Fibroblast of the aortic adventitia (primary cell): ENCODE measurements around the gene PAX5. TPM values are rescaled to one million over a fixed set of nuclear protein-coding genes. Genes with fewer than 3 reads are reported as not detected.

ENCODE experiments used
- DNase-seq: peaks from one replicate; pipeline ENCODE4 v3.0.0-alpha.2; 2010; ENCODE audit warnings: low read depth
- H3K4me3 ChIP-seq: 2 replicates; pipeline ENCODE4 v1.5.1; 2011; ENCODE audit warnings: low read depth, mild to moderate bottlenecking, control low read depth, low read length, moderate library complexity
- total RNA-seq: library from RNA; depleted of rRNA; stranded (reverse); fragments of >200 nt; gene quantifications from 2 replicates; pipeline ENCODE4 v1.2.3, GENCODE V29; 2012; ENCODE audit warnings: low replicate concordance
- TF ChIP-seq, protein P1 (sequence below): IDR thresholded peaks from 2 replicates; pipeline ENCODE4 v1.5.1; 2011; ENCODE audit warnings: mild to moderate bottlenecking, low read length, control low read depth, inconsistent platforms; ENCODE audit not compliant: insufficient read depth

The PAX5 gene
- total RNA-seq, 1 donor = not detected

DNA sequence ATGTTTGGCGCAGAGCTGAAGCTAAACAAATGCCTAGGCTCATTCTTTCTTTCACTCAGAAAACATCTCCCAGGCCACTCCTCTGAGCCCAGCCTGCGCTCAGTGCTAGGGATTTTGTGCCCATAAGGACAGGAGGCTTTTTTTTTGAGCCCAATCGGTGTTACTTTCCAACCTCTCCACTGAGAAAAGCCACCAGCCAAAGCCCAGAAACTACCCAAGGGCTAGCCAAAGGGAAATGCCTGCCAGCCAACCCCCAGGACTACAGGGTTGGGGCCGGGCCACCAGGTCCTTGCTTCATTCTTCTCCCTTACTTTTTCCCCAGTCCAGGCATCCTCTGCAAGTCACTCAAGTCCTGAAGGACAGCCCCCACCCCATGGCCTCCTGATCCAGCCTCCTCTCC is 134.7 kb downstream of the PAX5 start:
- TF ChIP-seq, protein P1, sequence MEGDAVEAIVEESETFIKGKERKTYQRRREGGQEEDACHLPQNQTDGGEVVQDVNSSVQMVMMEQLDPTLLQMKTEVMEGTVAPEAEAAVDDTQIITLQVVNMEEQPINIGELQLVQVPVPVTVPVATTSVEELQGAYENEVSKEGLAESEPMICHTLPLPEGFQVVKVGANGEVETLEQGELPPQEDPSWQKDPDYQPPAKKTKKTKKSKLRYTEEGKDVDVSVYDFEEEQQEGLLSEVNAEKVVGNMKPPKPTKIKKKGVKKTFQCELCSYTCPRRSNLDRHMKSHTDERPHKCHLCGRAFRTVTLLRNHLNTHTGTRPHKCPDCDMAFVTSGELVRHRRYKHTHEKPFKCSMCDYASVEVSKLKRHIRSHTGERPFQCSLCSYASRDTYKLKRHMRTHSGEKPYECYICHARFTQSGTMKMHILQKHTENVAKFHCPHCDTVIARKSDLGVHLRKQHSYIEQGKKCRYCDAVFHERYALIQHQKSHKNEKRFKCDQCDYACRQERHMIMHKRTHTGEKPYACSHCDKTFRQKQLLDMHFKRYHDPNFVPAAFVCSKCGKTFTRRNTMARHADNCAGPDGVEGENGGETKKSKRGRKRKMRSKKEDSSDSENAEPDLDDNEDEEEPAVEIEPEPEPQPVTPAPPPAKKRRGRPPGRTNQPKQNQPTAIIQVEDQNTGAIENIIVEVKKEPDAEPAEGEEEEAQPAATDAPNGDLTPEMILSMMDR = no peak
- DNase-seq = no peak

DNA sequence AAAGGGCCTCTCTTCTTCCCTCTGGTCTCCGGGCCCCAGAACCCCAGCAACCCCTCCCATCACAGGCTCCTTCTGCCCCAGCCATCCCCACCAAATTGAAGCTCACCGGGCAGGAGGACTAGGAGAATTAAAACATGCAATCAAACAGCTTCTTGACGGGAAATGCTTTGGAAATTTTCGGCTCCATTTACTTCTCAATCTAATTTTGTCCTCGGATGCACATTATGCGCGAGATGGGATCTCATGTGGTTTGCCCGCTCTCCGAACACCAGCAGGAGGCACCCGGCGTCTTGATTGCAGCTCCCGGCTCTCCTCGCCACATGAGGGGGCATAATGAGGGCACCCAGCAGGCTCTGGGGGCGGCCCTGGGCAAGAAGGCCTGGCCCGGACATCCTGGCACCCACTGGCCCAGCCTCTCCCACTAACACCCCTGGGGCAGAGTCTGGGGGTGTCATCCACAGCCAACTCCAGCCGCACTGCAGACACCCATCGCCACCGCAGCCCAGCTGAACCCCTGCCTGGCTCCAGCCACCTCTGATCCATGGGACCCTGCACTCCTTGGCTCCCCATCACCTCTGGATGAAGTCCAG is 135.5 kb downstream of the PAX5 start:
- TF ChIP-seq, protein P1 = no peak
- H3K4me3 ChIP-seq = no peak overlapping the region
- DNase-seq = no peak

More for the DNA sequence above, 134.7 kb downstream of the PAX5 start:
- H3K4me3 ChIP-seq = no peak overlapping the region

DNA sequence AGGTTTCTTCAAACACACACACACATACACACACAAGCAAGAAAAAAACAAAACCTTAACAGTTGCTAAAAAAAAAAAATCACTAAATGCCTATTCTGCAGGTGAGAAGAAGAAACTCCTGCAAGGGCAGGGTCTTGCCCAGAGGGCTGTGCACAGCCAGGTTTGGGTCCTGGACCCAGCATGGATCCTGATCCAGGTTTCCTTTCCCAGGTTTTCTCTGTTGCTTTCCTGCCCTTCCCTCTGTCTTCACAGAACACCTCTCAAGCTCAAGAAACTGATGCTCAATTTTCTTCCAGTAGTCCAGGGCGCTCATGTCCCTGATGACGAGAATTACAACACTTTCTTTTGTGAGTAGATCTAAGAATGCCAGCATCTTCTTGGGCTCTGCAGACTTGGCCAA is 136.6 kb downstream of the PAX5 start:
- no peak for DNase-seq
- H3K4me3 ChIP-seq = no peak overlapping the region
- TF ChIP-seq, protein P1 = no peak

DNA sequence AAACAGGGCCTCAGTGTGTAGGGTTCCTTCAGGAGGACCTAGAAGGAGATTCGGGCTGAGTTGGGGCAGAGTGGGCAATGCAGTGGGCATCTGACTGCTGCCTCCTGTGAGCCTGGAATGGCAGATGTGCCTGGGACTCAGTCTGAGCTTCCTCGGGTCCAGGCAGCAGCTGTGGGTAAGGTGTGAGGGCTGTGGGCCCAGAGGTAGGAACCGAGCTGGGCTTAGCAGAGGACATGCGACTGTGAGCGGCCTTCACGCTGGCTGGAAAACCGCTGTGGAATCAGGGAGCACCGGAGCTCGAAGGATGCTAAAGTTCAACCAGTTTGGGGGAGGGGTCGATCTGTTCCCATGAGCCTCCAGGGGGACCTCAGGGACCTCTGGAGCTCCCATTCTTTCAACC is 137.0 kb downstream of the PAX5 start:
- H3K4me3 ChIP-seq = no peak overlapping the region
- TF ChIP-seq, protein P1 = no peak
- DNase-seq = no peak

DNA sequence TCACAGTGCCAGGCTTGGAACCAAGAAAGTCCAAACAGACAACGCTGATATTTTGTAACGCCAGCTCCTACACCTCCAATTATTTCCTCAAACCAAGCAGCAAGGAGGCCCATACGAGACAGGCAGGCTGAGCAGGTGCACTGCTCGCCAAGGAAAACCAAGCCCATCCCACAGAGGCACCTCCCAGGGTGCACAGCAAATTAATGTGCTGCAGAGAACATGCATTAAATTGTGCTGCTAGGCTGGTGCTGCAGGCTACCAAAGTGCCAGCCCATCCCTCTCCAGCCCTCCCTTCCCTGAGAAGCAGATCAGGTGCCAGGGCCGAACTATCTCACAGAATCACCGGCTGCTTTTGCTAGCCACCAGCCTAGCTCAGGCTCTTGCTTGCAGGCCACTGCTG is 137.8 kb downstream of the PAX5 start:
- H3K4me3 ChIP-seq = no peak overlapping the region
- DNase-seq = no peak
- TF ChIP-seq, protein P1 = no peak

DNA sequence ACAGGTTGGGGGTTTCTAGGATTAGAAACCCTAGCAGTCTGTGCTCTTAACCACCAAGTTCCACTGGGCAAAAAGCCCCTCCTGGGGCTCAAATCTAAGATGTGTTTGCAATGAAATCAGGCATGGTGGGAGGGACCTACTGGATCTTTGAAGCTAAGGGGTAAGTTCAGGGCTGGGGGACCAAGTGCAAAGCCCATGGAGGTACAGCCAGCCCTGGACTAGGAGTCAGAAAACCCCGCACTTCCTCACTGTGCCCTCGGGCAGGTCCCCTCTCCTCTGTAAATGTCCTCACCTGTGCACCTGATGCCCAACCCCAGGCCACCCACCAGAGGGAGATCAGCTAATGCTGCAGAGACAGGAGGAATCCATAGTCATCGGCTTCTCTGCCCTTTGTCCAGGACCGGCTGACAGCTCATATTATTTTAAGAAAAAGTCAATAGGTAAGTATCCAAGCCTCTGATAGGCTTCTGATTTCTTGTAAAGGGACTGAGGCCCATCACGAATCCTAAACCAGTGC is 138.3 kb downstream of the PAX5 start:
- TF ChIP-seq, protein P1 = no peak
- DNase-seq = no peak
- H3K4me3 ChIP-seq = no peak overlapping the region

DNA sequence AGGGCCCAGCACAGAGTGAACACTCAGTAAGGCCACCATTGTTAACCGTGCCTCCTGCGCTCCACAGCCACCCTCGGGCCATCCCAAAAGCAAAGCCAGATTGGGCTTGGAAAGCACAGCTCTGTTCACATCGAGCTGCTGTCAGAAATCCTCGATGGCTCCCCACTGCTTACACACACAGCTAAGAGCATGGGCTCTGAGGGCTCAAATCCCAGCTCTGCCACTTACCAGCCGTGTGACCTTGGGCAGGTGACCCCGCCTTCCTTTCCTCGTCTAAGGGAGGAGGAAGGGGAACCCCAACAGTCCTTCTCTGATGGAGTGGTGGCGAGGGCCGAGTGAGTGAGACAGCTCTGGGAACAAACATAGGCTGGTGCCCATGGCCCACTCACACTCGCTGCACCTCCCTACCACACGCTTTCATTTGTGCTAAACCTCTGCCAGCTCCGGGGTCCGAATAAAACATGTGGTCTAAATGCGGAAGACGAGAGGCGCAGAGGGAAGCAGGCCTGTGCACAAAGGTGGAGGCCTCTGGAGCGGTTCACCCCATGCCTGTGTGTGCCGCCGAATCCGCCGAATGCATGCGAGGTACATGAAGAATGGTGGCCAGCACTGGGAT is 139.3 kb downstream of the PAX5 start:
- no peak for DNase-seq
- H3K4me3 ChIP-seq = no peak overlapping the region
- TF ChIP-seq, protein P1 = no peak
